ENCODE data around the gene MSN.
A peak's percentile ranks its signal among the peaks of the same experiment; 100 is the strongest.
"Not testable (repeated sequence)": the region's sequence is repeated elsewhere in the genome, so short reads cannot be mapped to it uniquely, and the experiment has no call there.

MSN gene

DNA sequence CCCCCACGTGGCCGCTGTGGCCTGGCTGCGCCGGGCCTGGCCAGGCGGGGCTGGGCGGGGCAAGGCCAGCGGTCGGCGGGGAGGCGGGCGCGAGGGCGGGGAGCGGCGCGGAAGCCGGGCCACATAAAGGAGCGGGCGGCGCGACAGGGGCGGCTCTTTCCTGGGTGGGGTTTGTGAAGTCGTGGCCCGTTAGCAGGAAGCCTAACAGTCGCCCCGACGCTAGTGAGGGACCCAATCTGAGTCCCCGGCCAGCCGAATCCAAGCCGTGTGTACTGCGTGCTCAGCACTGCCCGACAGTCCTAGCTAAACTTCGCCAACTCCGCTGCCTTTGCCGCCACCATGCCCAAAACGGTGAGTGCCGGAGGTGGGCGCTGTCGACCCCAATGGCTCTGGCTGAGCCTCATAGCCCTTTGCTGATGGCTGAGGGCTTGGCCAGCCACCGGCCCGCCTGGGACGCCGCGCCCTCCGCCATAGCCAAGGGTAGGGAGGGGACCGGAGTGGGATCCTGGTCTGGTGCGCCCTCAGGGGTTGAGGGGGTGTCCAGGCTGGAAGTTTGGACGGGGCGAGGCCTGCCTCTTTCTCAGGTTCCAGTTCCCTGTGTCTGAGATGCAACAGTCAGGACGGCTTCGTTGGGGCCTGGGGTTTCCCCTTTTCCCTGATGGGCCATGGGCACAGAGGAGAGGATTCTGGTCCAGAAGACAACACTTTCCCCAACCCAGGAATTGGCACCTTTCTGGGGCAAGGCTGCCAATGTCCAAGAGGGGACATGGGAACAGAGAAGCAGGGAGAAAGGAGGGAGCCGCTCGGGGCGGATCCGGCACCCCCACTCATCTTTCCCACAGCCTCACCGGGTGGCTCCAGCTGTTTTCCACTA is at the start of gene MSN:
Gene MSN (plus strand): TSS at position 152 of the 874 bp plus-strand sequence. CDS start 188 bp downstream, at position 340.
- DNase-seq: peak; percentile 78

DNA sequence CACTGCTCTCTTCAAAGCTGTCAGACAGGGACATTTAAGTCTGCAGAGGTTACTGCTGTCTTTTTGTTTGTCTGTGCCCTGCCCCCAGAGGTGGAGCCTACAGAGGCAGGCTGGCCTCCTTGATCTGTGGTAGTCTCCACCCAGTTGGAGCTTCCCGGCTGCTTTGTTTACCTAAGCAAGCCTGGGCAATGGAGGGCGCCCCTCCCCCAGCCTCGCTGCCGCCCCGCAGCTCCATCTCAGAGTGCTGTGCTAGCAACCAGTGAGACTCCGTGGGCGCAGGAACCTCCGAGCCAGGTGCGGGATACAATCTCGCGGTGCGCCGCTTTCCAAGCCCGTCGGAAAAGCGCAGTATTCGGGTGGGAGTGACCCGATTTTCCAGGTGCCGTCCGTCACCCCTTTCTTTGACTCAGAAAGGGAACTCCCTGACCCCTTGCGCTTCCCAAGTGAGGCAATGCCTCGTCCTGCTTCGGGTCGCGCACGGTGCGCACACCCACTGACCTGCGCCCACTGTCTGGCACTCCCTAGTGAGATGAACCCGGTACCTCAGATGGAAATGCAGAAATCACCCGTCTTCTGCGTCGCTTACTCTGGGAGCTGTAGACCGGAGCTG is 47.3 kb upstream of the MSN start:
- DNase-seq: not testable (repeated sequence)

DNA sequence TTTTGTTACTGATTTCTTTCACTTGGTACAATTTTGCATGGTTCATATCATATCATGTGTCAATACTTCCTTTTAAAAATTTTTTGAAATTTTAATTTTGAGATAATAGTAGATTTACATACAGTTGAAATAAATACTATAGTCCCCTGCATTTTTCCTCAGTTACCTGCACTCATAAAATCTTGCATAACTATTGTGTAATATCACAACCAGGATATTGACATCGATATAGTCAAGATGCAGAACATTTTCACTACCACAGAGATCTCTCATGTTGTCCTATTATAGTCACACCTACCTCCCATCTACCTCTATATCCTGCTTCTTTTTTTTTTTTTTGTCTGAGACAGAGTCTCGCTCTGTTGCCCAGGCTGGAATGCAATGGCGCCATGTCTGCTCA is 36.7 kb upstream of the MSN start:
- no peak for DNase-seq

DNA sequence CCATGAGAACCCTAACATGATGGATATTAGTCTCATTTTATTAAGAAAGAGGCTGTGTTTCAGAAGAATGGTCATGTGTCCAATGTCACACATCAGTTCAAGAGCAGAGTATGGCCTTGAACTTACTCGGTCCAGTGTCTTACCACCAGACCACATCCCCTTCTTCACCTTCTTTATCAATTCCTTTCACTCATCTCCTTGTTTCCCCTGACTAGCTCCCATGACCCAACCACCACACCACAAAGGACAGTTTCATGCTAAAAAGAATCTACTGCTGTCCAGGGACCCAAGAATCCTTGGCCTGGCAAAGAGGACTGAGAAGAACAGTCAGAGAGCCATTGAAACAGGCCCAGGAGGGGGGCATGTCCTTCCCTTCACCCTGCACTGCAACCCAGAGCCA is 33.6 kb upstream of the MSN start:
- DNase-seq: no peak

DNA sequence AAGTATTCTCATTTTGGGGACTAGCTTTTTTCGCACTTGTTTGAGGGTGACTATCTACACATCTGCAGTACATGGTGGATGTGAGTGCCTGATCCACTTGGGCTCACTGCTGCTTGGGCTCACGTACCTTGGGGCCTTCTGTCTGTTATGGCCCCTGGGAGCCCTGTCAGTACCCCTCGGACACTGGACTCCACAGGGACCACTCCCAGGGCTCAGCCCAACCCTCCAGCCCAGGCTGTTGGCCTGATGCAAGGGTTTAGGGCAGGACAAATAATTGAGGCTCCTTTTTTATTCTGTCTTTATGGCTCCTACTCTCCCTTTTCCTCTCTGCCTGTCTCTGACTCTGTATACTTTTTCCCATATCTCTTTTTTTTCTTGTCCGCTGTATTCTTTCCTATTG is 32.7 kb upstream of the MSN start:
- DNase-seq: no peak

DNA sequence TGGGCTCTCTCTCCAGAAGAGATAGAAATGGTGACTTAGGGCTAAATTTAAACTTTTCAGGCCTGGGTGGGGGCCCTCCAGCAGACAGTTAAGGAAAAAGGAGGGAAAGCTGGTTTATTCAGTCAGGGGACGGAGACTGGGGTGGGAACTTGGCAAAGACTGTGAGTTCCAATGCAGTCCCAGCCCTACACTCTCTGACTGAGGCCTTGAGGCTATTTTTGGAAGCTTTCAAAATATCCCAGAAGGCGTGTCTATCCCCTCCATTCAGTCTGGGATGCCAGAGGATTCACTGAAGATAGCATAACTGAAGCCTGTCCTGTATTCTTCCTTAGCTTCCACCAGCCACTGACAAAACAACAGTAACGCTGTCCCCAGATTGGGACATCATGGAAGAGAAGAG is 32.1 kb upstream of the MSN start:
- DNase-seq: no peak

DNA sequence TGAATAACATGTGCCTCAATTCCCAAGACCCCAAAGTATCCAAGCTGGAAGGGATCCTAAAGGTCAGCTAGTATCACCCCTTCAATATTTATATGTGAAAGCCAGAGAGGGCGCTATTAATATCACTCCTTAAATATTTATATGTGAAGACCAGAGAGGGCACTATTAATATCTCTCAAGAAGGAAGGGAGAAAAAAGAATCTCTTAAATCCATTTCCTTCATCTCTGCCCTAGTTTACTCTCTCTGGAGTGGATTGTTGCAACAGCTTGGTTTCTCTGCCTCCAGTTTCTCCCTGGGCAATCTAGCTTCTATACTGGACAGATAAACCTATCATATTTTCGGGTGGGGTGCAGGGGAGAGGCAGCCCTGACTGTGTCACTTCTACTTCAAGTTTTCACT is 31.6 kb upstream of the MSN start:
- DNase-seq: no peak

DNA sequence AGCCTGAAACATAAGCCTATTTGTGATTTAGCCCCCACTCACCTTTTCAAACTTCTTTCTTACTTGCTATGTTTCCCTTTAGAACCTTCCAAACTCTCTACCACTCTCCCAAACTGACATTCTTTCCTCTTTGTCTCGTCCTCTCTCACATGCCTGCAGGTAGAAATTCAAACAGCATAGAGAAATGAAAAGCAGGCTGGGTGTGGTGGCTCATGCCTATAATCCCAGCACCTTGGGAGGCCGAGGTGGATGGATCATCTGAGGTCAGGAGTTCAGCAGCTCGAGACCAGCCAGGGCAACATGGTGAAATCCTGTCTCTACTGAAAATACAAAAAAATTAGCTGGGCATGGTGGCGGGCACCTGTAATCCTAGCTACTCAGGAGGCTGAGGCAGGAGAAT is 31.2 kb upstream of the MSN start:
- DNase-seq: not testable (repeated sequence)

DNA sequence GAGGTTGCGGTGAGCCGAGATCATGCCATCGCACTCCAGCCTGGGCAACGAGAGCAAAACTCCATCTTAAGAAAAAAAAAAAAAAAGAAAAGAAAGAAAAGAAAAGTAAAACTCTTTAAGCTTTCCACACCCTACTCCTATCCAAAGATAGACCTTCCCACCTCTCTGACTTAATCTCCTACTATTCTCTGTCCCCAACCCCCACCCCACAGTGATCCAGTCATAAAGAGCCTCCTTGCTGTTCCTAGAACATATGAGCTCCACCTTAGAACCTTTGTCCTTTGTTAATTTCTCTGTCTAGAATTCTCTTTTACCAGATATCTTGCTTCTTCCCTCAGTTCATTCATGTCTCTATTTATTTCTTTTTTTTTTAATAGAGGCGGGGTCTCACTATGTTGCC is 30.1 kb upstream of the MSN start:
- DNase-seq: no peak

DNA sequence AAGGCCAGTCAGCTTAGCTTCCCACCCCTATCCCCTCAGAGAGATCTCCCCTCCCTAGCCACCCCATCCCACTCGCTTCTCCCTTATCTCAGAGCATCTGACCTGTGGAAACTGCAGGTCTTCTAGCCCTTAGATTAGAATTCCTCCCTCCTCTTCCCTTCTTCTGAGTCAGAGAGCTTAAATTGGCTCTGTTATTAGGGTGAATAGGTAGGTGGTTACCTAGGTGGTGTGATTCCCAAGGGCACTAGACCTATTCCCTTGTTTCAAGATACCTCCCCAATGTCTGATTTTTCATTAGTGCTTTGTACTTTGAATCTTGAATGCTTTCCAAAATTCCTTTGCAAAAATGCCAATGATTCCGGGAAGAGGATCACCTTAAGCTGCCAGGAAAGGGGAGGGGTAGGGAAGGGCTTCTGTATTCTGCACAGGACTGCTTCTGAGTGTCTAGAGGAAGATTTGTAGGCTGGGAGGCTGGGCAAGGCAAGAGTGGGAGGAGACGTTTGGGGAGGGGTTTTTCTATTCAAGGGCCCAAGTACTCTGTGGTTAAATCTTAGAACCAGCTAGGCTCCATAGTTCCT is 24.5 kb upstream of the MSN start:
- no peak for DNase-seq

DNA sequence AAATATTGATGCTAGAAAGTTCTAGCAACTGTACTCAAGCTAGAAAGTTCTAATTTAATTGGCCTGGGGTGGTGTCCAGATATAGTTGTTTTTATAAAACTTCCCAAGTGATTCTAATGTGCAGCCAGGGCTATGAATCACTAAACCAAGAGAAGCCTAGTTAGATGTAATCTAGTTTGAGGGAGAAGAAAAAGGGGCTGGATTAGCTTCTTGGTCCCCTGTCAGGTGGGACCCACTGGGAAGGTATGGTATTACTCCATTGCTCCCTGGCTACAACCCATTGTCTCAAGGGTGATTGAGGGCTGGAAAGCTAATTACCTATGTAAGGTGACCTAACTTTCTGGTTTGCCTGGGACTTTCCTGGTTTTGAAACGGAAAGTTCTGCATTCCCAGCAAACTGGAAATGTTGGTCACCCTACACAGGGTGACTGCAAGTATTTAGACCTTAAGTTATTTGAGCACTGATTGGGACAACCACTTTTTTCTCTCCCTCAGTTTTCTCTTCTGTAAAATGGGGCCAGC is 23.9 kb upstream of the MSN start:
- no peak for DNase-seq

DNA sequence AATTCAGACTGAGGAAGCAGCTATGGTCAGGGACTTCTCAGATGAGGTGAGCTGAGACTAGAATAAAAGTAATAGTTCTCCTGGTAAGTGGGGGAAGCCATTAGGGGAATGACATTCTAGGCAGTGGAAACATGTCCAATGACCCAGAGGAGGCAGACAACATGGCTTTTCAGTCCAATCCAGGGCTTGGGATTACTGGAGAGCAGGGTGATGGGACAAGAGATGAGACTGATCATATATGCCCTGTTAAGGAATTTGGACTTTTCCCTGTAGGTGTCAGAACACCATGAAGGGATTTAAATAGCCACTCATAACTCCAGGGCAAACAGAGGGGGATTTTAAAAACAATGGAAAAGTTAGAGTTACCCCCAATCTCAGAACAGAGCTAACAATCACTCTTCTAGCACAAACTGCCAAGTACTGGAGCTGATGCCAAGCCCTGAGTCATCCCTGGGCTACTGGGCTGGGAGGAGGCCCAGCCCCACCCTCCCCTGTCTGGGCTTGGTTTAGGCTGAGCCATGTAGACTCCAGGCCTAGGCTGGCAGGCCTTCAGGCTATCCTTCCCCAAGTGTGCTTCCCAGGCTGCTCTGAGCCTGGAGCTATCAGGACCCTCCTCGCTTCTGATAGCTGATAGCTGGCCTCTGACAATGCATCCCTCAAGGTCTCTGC is 22.7 kb upstream of the MSN start:
- peak; percentile 20 for DNase-seq

DNA sequence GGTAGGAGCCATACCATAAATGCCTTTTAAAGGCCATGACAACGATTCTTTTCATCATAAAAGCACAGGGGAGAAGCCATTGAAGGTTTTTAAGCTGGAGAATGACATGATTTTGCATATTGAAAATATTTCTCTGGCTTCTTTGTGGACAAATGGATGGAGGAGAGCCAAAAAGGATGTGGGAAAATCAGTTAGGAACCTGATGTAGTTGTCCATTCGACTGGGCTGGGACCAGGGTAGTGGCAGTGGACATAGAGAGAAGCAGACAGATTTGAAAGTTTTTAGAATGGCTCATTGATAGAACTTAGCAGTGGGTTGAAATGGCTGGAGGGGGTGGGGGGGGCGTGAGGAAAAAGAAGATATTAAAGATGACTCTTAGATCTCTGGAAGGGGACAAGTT is 19.7 kb upstream of the MSN start:
- DNase-seq: no peak

DNA sequence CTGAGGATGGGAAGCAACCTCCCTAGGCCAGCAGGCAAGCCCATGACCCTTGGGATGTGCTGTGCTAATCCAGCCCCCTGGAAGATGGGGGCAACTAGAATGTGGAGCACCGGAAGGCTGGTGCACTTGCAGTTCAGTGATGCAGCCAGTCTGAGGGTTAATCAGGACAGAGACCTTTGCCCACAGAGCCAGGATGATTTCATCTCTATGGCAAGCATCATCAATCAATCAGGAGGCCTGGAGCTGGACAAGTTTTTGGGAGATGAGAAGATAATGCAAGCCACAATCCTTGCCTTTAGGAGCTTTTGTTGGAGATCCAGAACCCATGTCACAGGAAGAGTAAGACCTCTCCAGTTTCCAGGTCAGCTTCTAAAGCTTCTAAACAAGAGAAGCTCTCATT is 15.4 kb upstream of the MSN start:
- DNase-seq: no peak

DNA sequence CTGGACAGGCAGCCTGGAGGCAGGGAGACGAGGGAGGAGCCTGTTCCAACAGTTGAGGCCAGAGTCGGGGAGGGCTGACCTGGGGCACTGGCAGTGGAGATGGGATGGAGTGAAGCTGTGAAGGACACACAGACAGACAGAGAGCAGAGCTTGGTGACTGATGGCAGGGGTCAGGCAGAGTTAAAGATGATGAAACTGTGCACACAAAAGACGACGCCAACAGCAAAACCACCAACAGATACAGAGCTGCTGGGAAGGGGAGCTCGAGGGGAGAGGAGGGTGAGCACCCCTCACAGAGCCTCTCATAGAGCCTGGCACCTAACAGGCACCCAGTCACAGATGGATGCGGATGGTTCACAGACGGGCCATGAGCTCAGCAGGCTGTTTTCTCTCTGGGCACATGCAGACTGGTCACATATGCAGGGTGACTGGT is 10.4 kb upstream of the MSN start:
- not testable (repeated sequence) for DNase-seq

DNA sequence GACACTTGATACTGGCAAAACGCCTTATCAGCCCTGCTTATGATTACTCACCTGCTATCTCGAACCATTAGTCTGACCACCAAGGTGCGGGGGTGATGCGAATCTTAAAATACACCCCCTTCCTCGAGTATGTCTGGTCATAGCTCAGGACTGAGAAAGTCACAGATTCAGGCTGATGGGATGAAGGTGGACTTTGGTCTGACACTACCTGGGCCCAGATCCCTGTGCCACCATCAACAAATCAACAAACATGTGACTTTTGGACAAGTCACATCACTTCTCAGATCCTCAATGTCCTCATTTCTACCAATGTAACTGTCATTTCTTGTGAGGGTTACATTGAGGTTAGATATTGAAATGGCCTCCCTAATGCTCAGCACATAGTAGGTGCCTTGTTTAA is 9.8 kb upstream of the MSN start:
- DNase-seq: no peak

DNA sequence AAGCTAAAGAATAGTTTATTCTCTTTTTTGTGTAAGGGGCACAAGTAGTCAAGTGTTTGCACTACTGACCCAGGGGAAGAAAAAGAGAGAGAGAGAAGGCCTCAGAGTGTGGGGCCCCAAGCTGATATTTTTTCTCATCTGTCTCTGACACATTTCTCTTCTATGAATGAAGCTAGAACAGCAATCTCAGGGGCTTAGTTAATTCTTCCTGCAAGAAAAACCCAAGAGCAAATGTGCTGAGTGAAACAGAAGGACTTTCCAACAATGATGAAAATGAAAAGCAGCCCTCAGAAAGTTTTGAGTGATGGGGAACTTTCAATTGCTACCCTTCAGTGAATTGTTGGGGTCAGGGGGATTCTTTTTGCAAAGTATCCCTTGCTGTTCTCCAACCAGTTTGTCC is 9.2 kb upstream of the MSN start:
- no peak for DNase-seq

DNA sequence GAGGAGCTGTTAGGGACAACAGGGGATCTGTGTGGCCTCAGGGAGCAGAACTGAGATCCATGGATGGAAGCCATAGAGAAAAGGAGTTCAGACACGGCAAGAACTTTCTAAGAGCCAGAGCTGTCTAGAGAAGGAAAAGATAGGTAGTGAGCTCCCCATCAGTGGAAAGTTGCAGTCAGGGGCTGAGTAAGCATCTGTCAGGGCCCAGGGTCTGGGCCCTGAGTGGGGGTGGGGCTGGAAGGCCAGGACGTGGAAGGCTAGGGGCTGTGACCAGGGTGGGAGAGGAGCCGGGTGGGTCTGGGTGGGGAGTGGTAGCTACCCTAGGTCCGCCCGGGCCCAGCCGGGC is 324 bp upstream of the MSN start:
- no peak for DNase-seq

DNA sequence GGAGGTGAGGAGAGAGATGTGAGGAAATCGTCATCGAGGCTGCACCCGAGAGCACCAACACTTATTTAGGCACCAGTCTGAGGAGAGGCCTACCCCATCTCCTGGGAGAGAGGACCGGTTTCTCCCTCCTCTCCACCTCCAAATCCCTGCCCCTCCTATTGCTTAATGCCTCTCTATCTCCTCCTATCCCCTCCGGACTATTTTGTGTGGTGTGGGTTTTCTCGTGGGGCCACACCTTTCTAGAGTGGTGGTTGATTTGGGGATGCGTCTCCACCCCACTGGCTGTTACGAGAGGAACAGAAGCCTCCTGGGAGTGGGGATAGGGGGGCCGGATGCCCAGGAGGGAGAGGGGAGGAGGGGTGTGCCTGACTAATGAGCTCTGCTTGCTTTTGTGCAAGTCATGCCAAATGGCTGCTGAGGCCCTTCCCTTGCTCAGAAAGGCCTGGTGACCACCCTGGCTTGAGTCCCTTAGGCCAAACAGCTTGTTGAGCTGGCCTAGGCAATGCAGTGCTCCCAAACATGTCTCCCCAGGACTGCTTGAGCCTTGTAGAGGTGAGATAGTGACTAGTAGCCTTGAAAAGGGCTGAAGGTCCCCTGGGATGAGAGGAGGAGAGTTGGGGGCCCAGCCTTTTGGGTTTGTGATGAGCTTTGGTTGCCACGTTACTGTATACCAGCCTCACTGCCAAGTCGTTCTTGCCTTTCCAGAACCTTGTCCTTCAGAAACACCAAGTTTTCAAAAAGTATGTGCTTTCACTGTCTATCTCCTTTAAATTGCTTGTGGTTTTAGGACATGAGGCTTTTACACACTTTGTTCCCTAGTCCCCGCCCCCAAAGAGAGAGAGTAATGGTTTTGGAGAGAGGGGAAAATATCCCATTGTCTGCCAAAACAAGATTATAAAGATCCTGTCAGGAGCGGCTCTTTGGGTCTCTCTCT is 1.2 kb downstream of the MSN start:
- DNase-seq: peak; percentile 65

DNA sequence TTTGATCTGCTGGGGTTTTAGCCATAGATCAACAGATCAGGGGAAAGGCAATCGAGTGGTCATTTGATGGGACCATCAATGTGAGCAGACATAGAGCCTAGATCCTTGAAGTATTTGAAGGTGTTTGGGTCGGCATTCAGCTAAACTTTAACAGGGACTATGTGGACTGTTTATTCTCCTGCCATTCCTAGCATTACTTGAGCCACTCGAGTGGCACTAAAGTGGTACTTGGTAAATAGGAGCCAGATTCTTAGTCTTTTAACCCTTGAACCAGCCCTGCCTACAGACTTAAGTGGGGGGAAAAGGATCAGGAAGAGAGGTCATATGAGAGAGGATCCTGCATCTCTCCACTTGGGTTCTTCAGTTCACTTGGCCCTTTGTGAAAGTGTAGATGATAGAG is 3.8 kb downstream of the MSN start:
- DNase-seq: no peak

DNA sequence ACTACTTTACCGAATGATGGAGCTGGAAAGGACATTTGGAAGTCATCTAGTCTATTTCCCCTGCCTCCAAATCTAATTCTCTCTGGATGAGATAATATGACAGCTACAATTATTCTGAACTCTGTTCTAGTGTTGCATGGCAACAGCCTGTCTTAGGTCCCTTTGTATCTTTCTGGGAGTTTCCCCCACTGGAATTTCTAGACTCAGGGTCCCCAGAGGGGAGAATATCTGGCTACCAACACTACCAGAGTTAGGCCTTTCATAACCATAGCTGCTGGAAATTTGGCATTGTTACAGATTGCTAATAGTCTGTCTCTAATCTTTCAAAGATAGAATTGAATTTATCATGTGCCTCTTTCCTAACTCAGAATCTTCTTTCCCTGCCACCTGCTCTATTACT is 4.5 kb downstream of the MSN start:
- no peak for DNase-seq

DNA sequence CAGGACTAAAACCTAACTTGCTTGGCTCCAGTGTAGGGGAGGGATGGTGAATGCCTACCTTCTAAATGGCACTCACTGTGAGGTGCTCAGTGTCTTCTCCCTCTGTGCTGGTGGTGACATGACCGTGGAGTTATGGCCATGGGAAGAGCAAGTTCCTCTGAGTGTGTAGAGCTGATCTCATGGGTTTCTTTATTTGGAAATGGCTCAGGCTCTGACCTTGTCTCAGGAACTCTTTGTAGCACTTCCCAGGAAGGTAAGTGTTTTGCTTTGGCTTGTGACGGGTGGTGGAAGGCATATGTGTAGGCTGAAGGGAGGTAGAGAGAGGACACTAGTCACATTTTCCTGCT is 6.4 kb downstream of the MSN start:
- no peak for DNase-seq

All from CD4-positive, alpha-beta T cell treated with Interleukin-15 for 1 hour (primary cell).